GM23338 (cell line): ENCODE results near the gene SPINT2.

Experiments
- CREB1 ChIP-seq: fragments of 250-450 bp; sonication (Bioruptor Pico); IDR thresholded peaks from 2 replicates; pipeline ENCODE4 v1.5.0; 2020; ENCODE audit warnings: low read depth, mild to moderate bottlenecking, moderate library complexity
- EZH2 ChIP-seq: fragments of 200-600 bp; sonication (generic); IDR thresholded peaks from one replicate; pipeline ENCODE4 v1.8.0; 2017; ENCODE audit warnings: antibody characterized with exemption, mild to moderate bottlenecking, low read depth; ENCODE audit not compliant: unreplicated experiment
- EZH2phosphoT487 ChIP-seq: fragments of 200-600 bp; sonication (generic); IDR thresholded peaks from one replicate; pipeline ENCODE4 v1.8.1; 2018; ENCODE audit warnings: antibody characterized with exemption; ENCODE audit not compliant: unreplicated experiment
- JUNB ChIP-seq: IDR thresholded peaks from one replicate; pipeline ENCODE4 v1.6.1; 2016; ENCODE audit warnings: antibody characterized with exemption; ENCODE audit not compliant: unreplicated experiment
- POLR2AphosphoS5 ChIP-seq: IDR thresholded peaks from 2 replicates; pipeline ENCODE4 v1.6.1; 2016; ENCODE audit warnings: antibody characterized with exemption, low read depth
- STAT1 ChIP-seq: IDR thresholded peaks from one replicate; pipeline ENCODE4 v1.6.1; 2016; ENCODE audit warnings: antibody characterized with exemption; ENCODE audit not compliant: unreplicated experiment
- ZNF114 ChIP-seq: fragments of 250-450 bp; sonication (Bioruptor Pico); IDR thresholded peaks from 2 replicates; pipeline ENCODE4 v1.5.0; 2020; ENCODE audit warnings: mild to moderate bottlenecking, moderate library complexity
- ZNF331 ChIP-seq: fragments of 250-450 bp; sonication (Bioruptor Pico); IDR thresholded peaks from 2 replicates; pipeline ENCODE4 v1.5.0; 2020; ENCODE audit warnings: low read depth, mild to moderate bottlenecking, moderate library complexity
- TF ChIP-seq, protein P1 (sequence below), 2 experiments: fragments of 200-600 bp in 1 of 2; sonication (generic) in 1 of 2; conservative IDR thresholded peaks; 2 replicates each; pipeline versions ENCODE4 v1.5.1 to v1.6.1; 2016 to 2017; ENCODE audit warnings: antibody characterized with exemption in 2 of 2, low read depth in 2 of 2, mild to moderate bottlenecking in 2 of 2, moderate library complexity in 1 of 2
- TF ChIP-seq, protein P2 (sequence below): IDR thresholded peaks from one replicate; pipeline ENCODE4 v1.6.1; 2018; ENCODE audit warnings: antibody characterized with exemption; ENCODE audit not compliant: unreplicated experiment
- TF ChIP-seq, protein P3 (sequence below): fragments of 250-450 bp; sonication (Bioruptor Pico); IDR thresholded peaks from 2 replicates; pipeline ENCODE4 v1.5.0; 2020; ENCODE audit warnings: mild to moderate bottlenecking, moderate library complexity
- TF ChIP-seq, protein P4 (sequence below): IDR thresholded peaks from 2 replicates; pipeline ENCODE4 v1.6.1; 2016; ENCODE audit warnings: antibody characterized with exemption

DNA sequence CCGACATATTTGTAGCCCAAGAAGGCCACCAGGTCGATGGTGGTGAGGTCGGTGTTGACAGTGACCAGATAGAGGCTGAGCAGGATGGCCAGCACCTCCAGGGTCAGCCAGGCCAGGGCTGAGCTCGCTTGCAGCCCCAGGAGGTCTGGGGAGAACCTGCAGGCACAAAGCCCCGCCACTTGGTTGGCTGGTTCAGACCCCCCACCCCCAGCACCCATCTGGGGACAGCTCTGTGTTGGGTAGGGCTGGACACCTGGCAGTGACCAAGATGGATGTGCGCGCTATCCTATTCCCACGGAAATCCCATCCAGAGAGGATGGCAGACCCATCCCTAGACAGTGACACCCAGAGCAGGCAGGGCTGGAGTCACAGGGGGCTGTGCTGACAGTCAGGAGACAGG lies 43.2 kb downstream of the SPINT2 start:
- TF ChIP-seq, protein P1, sequence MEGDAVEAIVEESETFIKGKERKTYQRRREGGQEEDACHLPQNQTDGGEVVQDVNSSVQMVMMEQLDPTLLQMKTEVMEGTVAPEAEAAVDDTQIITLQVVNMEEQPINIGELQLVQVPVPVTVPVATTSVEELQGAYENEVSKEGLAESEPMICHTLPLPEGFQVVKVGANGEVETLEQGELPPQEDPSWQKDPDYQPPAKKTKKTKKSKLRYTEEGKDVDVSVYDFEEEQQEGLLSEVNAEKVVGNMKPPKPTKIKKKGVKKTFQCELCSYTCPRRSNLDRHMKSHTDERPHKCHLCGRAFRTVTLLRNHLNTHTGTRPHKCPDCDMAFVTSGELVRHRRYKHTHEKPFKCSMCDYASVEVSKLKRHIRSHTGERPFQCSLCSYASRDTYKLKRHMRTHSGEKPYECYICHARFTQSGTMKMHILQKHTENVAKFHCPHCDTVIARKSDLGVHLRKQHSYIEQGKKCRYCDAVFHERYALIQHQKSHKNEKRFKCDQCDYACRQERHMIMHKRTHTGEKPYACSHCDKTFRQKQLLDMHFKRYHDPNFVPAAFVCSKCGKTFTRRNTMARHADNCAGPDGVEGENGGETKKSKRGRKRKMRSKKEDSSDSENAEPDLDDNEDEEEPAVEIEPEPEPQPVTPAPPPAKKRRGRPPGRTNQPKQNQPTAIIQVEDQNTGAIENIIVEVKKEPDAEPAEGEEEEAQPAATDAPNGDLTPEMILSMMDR (conservative IDR thresholded peaks at IDR 0.05; ENCODE audit: low read depth in 2 of 2), result no peak
- no peak for TF ChIP-seq EZH2
- no peak for TF ChIP-seq JUNB
- TF ChIP-seq POLR2AphosphoS5, result no peak
- TF ChIP-seq EZH2phosphoT487, result no peak
- TF ChIP-seq STAT1, result no peak
- TF ChIP-seq, protein P2, sequence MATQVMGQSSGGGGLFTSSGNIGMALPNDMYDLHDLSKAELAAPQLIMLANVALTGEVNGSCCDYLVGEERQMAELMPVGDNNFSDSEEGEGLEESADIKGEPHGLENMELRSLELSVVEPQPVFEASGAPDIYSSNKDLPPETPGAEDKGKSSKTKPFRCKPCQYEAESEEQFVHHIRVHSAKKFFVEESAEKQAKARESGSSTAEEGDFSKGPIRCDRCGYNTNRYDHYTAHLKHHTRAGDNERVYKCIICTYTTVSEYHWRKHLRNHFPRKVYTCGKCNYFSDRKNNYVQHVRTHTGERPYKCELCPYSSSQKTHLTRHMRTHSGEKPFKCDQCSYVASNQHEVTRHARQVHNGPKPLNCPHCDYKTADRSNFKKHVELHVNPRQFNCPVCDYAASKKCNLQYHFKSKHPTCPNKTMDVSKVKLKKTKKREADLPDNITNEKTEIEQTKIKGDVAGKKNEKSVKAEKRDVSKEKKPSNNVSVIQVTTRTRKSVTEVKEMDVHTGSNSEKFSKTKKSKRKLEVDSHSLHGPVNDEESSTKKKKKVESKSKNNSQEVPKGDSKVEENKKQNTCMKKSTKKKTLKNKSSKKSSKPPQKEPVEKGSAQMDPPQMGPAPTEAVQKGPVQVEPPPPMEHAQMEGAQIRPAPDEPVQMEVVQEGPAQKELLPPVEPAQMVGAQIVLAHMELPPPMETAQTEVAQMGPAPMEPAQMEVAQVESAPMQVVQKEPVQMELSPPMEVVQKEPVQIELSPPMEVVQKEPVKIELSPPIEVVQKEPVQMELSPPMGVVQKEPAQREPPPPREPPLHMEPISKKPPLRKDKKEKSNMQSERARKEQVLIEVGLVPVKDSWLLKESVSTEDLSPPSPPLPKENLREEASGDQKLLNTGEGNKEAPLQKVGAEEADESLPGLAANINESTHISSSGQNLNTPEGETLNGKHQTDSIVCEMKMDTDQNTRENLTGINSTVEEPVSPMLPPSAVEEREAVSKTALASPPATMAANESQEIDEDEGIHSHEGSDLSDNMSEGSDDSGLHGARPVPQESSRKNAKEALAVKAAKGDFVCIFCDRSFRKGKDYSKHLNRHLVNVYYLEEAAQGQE, result no peak
- no peak for TF ChIP-seq CREB1
- TF ChIP-seq ZNF331 (CRISPR knock-in tag), result no peak
- TF ChIP-seq, protein P3, sequence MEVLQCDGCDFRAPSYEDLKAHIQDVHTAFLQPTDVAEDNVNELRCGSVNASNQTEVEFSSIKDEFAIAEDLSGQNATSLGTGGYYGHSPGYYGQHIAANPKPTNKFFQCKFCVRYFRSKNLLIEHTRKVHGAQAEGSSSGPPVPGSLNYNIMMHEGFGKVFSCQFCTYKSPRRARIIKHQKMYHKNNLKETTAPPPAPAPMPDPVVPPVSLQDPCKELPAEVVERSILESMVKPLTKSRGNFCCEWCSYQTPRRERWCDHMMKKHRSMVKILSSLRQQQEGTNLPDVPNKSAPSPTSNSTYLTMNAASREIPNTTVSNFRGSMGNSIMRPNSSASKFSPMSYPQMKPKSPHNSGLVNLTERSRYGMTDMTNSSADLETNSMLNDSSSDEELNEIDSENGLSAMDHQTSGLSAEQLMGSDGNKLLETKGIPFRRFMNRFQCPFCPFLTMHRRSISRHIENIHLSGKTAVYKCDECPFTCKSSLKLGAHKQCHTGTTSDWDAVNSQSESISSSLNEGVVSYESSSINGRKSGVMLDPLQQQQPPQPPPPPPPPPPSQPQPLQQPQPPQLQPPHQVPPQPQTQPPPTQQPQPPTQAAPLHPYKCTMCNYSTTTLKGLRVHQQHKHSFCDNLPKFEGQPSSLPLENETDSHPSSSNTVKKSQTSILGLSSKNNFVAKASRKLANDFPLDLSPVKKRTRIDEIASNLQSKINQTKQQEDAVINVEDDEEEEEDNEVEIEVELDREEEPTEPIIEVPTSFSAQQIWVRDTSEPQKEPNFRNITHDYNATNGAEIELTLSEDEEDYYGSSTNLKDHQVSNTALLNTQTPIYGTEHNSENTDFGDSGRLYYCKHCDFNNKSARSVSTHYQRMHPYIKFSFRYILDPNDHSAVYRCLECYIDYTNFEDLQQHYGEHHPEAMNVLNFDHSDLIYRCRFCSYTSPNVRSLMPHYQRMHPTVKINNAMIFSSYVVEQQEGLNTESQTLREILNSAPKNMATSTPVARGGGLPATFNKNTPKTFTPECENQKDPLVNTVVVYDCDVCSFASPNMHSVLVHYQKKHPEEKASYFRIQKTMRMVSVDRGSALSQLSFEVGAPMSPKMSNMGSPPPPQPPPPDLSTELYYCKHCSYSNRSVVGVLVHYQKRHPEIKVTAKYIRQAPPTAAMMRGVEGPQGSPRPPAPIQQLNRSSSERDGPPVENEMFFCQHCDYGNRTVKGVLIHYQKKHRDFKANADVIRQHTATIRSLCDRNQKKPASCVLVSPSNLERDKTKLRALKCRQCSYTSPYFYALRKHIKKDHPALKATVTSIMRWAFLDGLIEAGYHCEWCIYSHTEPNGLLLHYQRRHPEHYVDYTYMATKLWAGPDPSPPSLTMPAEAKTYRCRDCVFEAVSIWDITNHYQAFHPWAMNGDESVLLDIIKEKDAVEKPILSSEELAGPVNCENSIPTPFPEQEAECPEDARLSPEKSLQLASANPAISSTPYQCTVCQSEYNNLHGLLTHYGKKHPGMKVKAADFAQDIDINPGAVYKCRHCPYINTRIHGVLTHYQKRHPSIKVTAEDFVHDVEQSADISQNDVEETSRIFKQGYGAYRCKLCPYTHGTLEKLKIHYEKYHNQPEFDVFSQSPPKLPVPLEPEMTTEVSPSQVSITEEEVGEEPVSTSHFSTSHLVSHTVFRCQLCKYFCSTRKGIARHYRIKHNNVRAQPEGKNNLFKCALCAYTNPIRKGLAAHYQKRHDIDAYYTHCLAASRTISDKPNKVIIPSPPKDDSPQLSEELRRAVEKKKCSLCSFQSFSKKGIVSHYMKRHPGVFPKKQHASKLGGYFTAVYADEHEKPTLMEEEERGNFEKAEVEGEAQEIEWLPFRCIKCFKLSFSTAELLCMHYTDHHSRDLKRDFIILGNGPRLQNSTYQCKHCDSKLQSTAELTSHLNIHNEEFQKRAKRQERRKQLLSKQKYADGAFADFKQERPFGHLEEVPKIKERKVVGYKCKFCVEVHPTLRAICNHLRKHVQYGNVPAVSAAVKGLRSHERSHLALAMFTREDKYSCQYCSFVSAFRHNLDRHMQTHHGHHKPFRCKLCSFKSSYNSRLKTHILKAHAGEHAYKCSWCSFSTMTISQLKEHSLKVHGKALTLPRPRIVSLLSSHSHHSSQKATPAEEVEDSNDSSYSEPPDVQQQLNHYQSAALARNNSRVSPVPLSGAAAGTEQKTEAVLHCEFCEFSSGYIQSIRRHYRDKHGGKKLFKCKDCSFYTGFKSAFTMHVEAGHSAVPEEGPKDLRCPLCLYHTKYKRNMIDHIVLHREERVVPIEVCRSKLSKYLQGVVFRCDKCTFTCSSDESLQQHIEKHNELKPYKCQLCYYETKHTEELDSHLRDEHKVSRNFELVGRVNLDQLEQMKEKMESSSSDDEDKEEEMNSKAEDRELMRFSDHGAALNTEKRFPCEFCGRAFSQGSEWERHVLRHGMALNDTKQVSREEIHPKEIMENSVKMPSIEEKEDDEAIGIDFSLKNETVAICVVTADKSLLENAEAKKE (CRISPR knock-in tag), result no peak
- TF ChIP-seq, protein P4, sequence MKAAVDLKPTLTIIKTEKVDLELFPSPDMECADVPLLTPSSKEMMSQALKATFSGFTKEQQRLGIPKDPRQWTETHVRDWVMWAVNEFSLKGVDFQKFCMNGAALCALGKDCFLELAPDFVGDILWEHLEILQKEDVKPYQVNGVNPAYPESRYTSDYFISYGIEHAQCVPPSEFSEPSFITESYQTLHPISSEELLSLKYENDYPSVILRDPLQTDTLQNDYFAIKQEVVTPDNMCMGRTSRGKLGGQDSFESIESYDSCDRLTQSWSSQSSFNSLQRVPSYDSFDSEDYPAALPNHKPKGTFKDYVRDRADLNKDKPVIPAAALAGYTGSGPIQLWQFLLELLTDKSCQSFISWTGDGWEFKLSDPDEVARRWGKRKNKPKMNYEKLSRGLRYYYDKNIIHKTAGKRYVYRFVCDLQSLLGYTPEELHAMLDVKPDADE, result no peak
- no peak for TF ChIP-seq ZNF114
